Measurements from ENCODE around the gene SHH.
"Not testable (repeated sequence)": the region's sequence is repeated elsewhere in the genome, so short reads cannot be mapped to it uniquely, and the experiment has no call there.

The SHH gene

DNA sequence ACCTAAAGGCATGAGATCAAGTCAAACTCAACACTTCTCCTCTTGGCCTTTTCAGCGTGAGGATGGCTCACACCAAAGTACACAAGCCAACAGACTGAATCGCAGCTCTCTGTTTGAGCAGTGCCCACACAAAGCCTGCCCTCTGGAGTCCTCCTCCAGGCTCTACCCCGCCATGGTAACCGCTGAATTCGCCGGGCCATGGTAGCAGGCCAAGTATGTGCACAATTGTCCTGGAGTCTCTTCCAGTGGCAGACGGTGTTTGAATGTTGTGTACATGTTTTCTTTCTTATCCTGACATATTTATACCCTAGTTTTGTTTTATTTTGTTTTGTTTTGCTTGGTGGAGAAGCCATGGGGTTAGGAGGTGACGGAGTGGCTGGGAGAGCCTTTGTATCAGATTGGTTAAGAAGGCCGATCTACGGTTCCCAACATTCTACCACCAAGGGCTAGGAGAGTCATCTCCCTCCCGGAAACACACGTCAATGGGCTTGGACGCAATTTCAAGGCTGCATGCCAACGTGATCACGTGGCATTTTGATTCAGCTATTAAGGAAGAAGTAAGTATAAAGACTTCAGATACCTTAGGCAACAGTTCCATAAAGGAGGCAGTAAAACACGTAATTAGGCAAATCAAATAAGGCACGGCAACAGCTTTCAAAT, 12.1 kb upstream of the SHH start:
- no peaks in the 10 kb centered on the region for H3K36me3 ChIP-seq (ENCODE audit: insufficient read depth, low read length)
- no peaks in the 10 kb centered on the region for H3K27me3 ChIP-seq (ENCODE audit: insufficient read depth, low read length)
- H3K9me3 ChIP-seq (ENCODE audit: low read length), result no peaks in the 10 kb centered on the region
- no peaks in the 10 kb centered on the region for H3K4me1 ChIP-seq (ENCODE audit: insufficient read depth, low read length)
- no peak overlapping the region for H2AFZ ChIP-seq (ENCODE audit: low read depth, low read length)
- H3K4me3 ChIP-seq (ENCODE audit: low read length), result no peak overlapping the region

DNA sequence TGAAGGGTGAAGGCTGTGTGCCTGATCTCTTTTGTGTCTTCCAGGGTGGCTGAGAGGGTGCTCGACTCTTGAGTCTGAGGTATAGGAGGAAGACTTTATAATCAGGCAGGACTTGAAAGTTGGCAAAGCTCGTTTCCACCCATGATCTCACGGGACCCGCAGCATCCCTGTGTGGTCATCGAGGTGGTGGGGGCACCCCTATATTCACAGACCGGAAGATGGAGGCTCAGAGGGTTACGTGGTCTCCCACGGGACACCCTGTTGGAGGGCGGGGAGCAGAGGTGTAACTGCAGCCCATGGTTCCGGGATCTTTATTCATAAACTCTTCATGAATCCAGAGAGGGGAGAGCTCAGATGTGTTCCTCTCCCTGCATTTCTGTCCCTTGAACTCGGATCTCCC, 9.6 kb upstream of the SHH start:
- Histone ChIP-seq H3K4me3 (ENCODE audit: low read length) (no peak overlapping the region), H3K9me3 (ENCODE audit: low read length) (no peaks in the 10 kb centered on the region), H3K36me3 (ENCODE audit: insufficient read depth, low read length) (no peaks in the 10 kb centered on the region), H2AFZ (ENCODE audit: low read depth, low read length) (no peak overlapping the region), H3K27me3 (ENCODE audit: insufficient read depth, low read length) (peaks cover 6% of the 10 kb centered on the region), H3K4me1 (ENCODE audit: insufficient read depth, low read length) (no peaks in the 10 kb centered on the region)

- Histone ChIP-seq H3K27me3 (ENCODE audit: insufficient read depth, low read length) (peaks cover 15% of the 10 kb centered on the region), H3K4me1 (ENCODE audit: insufficient read depth, low read length) (no peaks in the 10 kb centered on the region), H3K4me3 (ENCODE audit: low read length) (no peak overlapping the region), H3K9me3 (ENCODE audit: low read length) (no peaks in the 10 kb centered on the region), H2AFZ (ENCODE audit: low read depth, low read length) (no peak overlapping the region), H3K36me3 (ENCODE audit: insufficient read depth, low read length) (no peaks in the 10 kb centered on the region)
Observed at GRCh38 chr7:155820788-155821187, 8.5 kb upstream of the SHH start.

DNA sequence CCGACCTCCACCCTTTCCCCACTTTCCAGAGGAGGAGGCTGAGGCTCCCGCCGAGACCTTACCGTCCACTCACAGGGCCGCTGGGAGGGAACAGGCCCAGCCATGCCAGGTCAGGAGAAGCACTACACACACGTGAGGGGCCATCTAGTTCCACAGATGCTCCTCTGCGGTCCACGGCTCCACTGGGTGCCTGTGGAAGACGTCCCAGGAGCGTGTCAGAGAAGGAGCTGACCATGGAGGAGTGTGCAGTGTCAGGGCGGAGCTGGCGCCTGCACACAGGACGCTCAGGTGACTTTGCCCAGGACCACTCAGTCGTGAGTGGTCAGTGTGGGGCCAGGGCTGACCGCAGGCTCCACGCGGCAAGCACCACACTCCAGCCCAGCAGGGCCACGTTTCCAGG, 8.0 kb upstream of the SHH start:
- H3K27me3 ChIP-seq (ENCODE audit: insufficient read depth, low read length), result peaks cover 21% of the 10 kb centered on the region
- H3K36me3 ChIP-seq (ENCODE audit: insufficient read depth, low read length), result no peaks in the 10 kb centered on the region
- no peak overlapping the region for H3K4me3 ChIP-seq (ENCODE audit: low read length)
- no peaks in the 10 kb centered on the region for H3K4me1 ChIP-seq (ENCODE audit: insufficient read depth, low read length)
- no peaks in the 10 kb centered on the region for H3K9me3 ChIP-seq (ENCODE audit: low read length)
- H2AFZ ChIP-seq (ENCODE audit: low read depth, low read length), result no peak overlapping the region

GRCh38 chr7:155819186-155819585, 6.9 kb upstream of the SHH start:
- no peak overlapping the region for H3K4me3 ChIP-seq (ENCODE audit: low read length)
- H3K4me1 ChIP-seq (ENCODE audit: insufficient read depth, low read length), result no peaks in the 10 kb centered on the region
- H3K36me3 ChIP-seq (ENCODE audit: insufficient read depth, low read length), result no peaks in the 10 kb centered on the region
- no peaks in the 10 kb centered on the region for H3K9me3 ChIP-seq (ENCODE audit: low read length)
- peaks cover 28% of the 10 kb centered on the region for H3K27me3 ChIP-seq (ENCODE audit: insufficient read depth, low read length)
- H2AFZ ChIP-seq (ENCODE audit: low read depth, low read length), result no peak overlapping the region

DNA sequence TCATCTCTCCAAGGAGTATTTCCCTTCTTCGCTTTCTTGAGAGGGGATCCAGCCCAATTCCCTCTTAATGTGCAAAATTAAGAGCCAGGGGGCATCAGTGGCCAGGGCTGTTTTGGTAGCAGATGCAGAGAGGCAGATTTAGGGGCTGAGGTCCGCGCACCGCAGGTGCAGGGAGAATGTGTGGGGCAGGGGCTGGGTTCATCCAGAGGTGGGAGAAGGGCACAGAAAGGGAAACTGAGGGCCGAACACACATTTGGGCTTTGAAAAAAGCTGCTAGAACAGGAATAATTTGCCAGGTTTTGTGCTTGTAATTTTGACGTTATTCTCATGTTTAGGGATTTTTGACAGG, 6.5 kb upstream of the SHH start:
- Histone ChIP-seq H2AFZ (ENCODE audit: low read depth, low read length) (no peak overlapping the region), H3K36me3 (ENCODE audit: insufficient read depth, low read length) (no peaks in the 10 kb centered on the region), H3K4me1 (ENCODE audit: insufficient read depth, low read length) (no peaks in the 10 kb centered on the region), H3K27me3 (ENCODE audit: insufficient read depth, low read length) (peaks cover 32% of the 10 kb centered on the region), H3K9me3 (ENCODE audit: low read length) (no peaks in the 10 kb centered on the region), H3K4me3 (ENCODE audit: low read length) (no peak overlapping the region)

GRCh38 chr7:155818154-155818819, 6.0 kb upstream of the SHH start:
- no peak overlapping the region for H2AFZ ChIP-seq (ENCODE audit: low read depth, low read length)
- no peaks in the 10 kb centered on the region for H3K36me3 ChIP-seq (ENCODE audit: insufficient read depth, low read length)
- H3K4me1 ChIP-seq (ENCODE audit: insufficient read depth, low read length), result peaks cover under 1% of the 10 kb centered on the region
- no peak overlapping the region for H3K4me3 ChIP-seq (ENCODE audit: low read length)
- H3K9me3 ChIP-seq (ENCODE audit: low read length), result no peaks in the 10 kb centered on the region
- H3K27me3 ChIP-seq (ENCODE audit: insufficient read depth, low read length), result peaks cover 37% of the 10 kb centered on the region

DNA sequence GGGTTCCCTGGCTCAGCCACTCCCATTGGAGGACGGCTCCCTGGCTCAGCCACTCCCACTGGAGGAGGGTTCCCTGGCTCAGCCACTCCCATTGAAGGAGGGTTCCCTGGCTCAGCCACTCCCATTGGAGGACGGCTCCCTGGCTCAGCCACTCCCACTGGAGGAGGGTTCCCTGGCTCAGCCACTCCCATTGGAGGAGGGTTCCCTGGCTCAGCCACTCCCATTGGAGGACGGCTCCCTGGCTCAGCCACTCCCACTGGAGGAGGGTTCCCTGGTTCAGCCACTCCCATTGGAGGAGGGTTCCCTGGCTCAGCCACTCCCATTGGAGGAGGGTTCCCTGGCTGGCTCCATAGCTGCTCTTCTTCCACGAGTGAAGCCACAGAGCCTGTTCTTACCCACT, 5.3 kb upstream of the SHH start:
- not testable (repeated sequence) for H3K9me3 ChIP-seq (ENCODE audit: low read length); H2AFZ ChIP-seq (ENCODE audit: low read depth, low read length); H3K4me3 ChIP-seq (ENCODE audit: low read length); H3K4me1 ChIP-seq (ENCODE audit: insufficient read depth, low read length); H3K36me3 ChIP-seq (ENCODE audit: insufficient read depth, low read length)
- H3K27me3 ChIP-seq (ENCODE audit: insufficient read depth, low read length), result peaks cover 44% of the 10 kb centered on the region

- no peak overlapping the region for H2AFZ ChIP-seq (ENCODE audit: low read depth, low read length)
- H3K27me3 ChIP-seq (ENCODE audit: insufficient read depth, low read length), result peaks cover 50% of the 10 kb centered on the region
- no peaks in the 10 kb centered on the region for H3K9me3 ChIP-seq (ENCODE audit: low read length)
- H3K4me1 ChIP-seq (ENCODE audit: insufficient read depth, low read length), result peaks cover 11% of the 10 kb centered on the region
- H3K4me3 ChIP-seq (ENCODE audit: low read length), result no peak overlapping the region
- H3K36me3 ChIP-seq (ENCODE audit: insufficient read depth, low read length), result no peaks in the 10 kb centered on the region
Observed at GRCh38 chr7:155816996-155817395, 4.7 kb upstream of the SHH start.

DNA sequence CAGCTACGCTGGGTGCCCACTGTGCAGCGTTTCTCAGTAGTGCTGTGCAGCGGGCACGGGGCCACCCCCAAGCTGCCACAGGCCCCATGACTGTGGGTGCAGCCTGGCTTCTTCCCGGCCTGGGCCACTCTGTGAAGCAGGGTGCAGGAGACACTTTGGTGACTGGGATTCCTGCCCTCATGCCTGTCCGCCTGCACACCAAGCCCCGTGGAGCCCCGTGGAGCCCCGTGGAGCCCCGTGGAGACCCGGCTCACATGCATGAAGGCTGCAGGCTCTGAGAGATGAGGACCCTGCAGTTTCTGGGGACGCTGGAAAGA, 3.9 kb upstream of the SHH start:
- no peak overlapping the region for H3K4me3 ChIP-seq (ENCODE audit: low read length)
- H2AFZ ChIP-seq (ENCODE audit: low read depth, low read length), result no peak overlapping the region
- no peaks in the 10 kb centered on the region for H3K9me3 ChIP-seq (ENCODE audit: low read length)
- no peaks in the 10 kb centered on the region for H3K36me3 ChIP-seq (ENCODE audit: insufficient read depth, low read length)
- H3K4me1 ChIP-seq (ENCODE audit: insufficient read depth, low read length), result peaks cover 11% of the 10 kb centered on the region
- peaks cover 58% of the 10 kb centered on the region for H3K27me3 ChIP-seq (ENCODE audit: insufficient read depth, low read length)

DNA sequence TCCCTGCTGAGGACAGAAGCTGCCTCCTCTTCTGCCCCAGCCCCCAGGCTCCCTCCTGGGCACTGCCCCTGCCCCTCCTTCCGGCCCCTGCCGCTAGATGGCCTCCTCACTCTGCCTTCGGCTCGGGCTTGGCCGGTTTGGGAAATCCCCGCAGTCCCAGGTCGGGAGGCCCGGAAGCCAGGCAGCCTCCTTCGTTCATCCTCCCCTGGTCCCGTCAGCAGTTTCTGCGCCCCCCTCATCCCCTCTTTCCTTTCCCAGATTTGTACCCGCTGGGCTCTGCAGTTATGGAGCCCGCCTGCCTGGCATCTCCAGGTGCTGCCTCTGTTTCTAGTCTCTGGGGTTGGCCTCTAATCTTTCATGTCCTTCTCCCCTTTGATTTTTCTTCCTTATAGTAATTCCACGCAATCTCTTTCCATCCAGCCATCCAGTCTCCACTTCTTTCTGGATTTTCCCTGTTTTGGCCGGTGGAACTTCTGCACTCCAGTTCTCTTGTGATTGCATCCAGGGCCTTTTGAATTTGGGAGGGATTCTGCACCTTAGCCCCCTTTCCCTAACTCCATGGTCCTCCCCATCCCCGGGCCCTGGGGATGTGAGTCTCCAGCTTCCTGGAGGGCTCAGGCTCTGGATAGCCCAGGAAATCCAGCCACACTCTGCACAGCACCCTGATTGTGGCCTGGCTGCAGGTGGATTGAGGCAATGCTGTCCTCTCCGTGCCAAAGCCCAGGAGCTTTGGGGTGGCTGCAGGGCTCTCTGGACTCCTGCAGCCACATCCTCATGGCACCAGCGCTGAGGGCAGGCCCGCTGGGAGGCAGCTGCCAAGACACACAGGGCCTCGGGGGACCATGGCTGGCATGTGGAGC, 3.3 kb upstream of the SHH start:
- H3K4me3 ChIP-seq (ENCODE audit: low read length), result no peak overlapping the region
- peaks cover 64% of the 10 kb centered on the region for H3K27me3 ChIP-seq (ENCODE audit: insufficient read depth, low read length)

DNA sequence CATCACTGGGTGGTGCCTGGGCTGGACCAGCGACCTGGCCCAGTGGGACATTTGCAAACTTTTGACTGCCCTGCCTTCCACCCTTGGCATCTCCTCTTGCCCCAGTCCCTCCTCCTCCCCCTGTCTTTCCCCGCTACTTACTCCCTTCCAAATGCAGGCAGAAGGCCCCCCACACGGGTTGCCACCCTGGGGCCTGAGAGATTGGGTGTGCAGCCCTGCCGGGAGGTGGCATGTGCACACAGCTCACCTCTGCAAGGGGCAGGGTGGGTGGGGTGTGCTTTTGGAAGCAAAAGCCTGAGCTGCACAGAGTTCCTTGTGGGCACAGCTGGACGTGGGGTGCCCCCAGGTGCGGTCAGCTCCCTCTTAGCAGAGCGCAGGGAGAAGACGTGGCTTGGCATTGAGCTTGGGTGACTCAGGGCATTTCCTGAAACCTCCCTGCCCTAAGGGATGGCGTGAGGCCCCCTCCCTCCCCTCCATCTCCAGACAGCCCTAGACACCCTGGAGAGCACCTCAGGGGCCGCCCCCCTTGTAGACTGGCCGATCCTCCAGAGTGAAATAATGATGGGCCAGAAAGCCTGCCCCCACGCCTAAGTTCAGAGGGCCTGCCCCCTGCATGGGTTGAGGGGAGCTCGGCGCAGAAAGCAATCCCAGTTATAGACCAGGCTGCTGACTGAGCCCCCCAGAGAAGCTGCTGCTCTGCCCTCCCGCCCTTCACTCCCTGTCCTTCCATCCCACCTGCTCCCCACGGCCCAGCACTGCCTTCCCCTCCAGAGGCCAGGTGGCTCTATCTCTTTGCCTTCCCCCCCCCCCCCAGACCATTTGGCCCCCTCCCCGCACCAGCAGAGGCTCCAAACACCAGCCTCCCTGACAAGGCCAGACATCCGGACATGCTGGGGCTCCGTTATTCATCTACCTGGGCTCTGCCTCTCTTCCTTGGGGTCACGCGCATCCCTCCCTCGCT, 2.3 kb upstream of the SHH start:
- H2AFZ ChIP-seq (ENCODE audit: low read depth, low read length), result no peak overlapping the region
- H3K36me3 ChIP-seq (ENCODE audit: insufficient read depth, low read length), result no peaks in the 10 kb centered on the region
- peaks cover 19% of the 10 kb centered on the region for H3K4me1 ChIP-seq (ENCODE audit: insufficient read depth, low read length)
- H3K27me3 ChIP-seq (ENCODE audit: insufficient read depth, low read length), result peaks cover 72% of the 10 kb centered on the region
- H3K9me3 ChIP-seq (ENCODE audit: low read length), result no peaks in the 10 kb centered on the region
- no peak overlapping the region for H3K4me3 ChIP-seq (ENCODE audit: low read length)

More for the DNA sequence above, 3.3 kb upstream of the SHH start:
- Histone ChIP-seq H3K9me3 (ENCODE audit: low read length) (no peaks in the 10 kb centered on the region), H3K36me3 (ENCODE audit: insufficient read depth, low read length) (no peaks in the 10 kb centered on the region), H3K4me1 (ENCODE audit: insufficient read depth, low read length) (peaks cover 12% of the 10 kb centered on the region), H2AFZ (ENCODE audit: low read depth, low read length) (no peak overlapping the region)

Data from neuron (in vitro differentiated cells).